Liver (tissue), 9 donors: ENCODE data around the gene CCNL1. TPM values are rescaled to one million over a fixed set of nuclear protein-coding genes. Genes with fewer than 3 reads are reported as not detected.

Source experiments
- DNase-seq: peaks from one replicate; pipeline ENCODE4 v3.0.0-alpha.2; 2017; ENCODE audit warnings: low spot score
- H3K27ac ChIP-seq, 2 donors: one replicate each; pipeline ENCODE4 v1.7.0; 2013; ENCODE audit warnings: inconsistent platforms in 2 of 2, low read length in 2 of 2, control low read depth in 1 of 2, low read depth in 1 of 2, mild to moderate bottlenecking in 1 of 2
- H3K27me3 ChIP-seq, 4 donors: one replicate each; pipeline versions ENCODE4 v1.6.1 to v1.7.0; 2013; ENCODE audit warnings: low read length in 3 of 4, inconsistent platforms in 1 of 4, mild to moderate bottlenecking in 1 of 4, moderate library complexity in 1 of 4; ENCODE audit not compliant: control insufficient read depth in 4 of 4, insufficient read depth in 4 of 4
- H3K36me3 ChIP-seq, 4 donors: one replicate each; pipeline versions ENCODE4 v1.6.1 to v1.7.0; 2013; ENCODE audit warnings: low read length in 3 of 4, mild to moderate bottlenecking in 3 of 4, low read depth in 1 of 4, moderate library complexity in 1 of 4; ENCODE audit not compliant: control insufficient read depth in 4 of 4, insufficient read depth in 3 of 4
- H3K4me1 ChIP-seq, 4 donors: one replicate each; pipeline versions ENCODE4 v1.6.1 to v1.7.0; 2013; ENCODE audit warnings: low read length in 3 of 4, mild to moderate bottlenecking in 3 of 4, moderate library complexity in 1 of 4; ENCODE audit not compliant: control insufficient read depth in 4 of 4, insufficient read depth in 4 of 4
- H3K4me3 ChIP-seq, 3 donors: one replicate each; pipeline versions ENCODE4 v1.6.1 to v1.7.0; 2013; ENCODE audit warnings: low read length in 3 of 3, control low read depth in 1 of 3, low read depth in 1 of 3, mild to moderate bottlenecking in 1 of 3
- H3K9ac ChIP-seq, 2 donors: one replicate each; pipeline ENCODE4 v1.7.0; 2013; ENCODE audit warnings: low read length in 2 of 2, mild to moderate bottlenecking in 2 of 2, moderate library complexity in 2 of 2, control low read depth in 1 of 2, low read depth in 1 of 2
- H3K9me3 ChIP-seq, 4 donors: one replicate each; pipeline versions ENCODE4 v1.6.1 to v1.7.0; 2013; ENCODE audit warnings: low read length in 3 of 4; ENCODE audit not compliant: control insufficient read depth in 4 of 4
- CTCF ChIP-seq: fragments of 150-350 bp; IDR thresholded peaks from 2 replicates; pipeline ENCODE4 v1.5.1; 2017; ENCODE audit warnings: improper control_type of control experiment, low read depth, low read length; ENCODE audit not compliant: missing input control
- EGR1 ChIP-seq, 2 donors: IDR thresholded peaks; 2 replicates each; pipeline ENCODE4 v1.6.1; 2016 to 2018; ENCODE audit warnings: antibody characterized with exemption in 2 of 2, low read depth in 2 of 2
- FOXA1 ChIP-seq: IDR thresholded peaks from 2 replicates; pipeline ENCODE4 v1.6.1; 2016; ENCODE audit warnings: antibody characterized with exemption
- FOXA2 ChIP-seq: IDR thresholded peaks from 2 replicates; pipeline ENCODE4 v1.6.1; 2016; ENCODE audit warnings: antibody characterized with exemption
- GABPA ChIP-seq, 2 donors: IDR thresholded peaks in 1 of 2; conservative IDR thresholded peaks in 1 of 2; 2 replicates each; pipeline ENCODE4 v1.6.1; 2016; ENCODE audit warnings: antibody characterized with exemption in 2 of 2, mild to moderate bottlenecking in 1 of 2, moderate library complexity in 1 of 2
- HNF4A ChIP-seq, 2 donors: conservative IDR thresholded peaks; 2 replicates each; pipeline ENCODE4 v1.6.1; 2016; ENCODE audit warnings: antibody characterized with exemption in 2 of 2, mild to moderate bottlenecking in 2 of 2
- HNF4G ChIP-seq: IDR thresholded peaks from 2 replicates; pipeline ENCODE4 v1.6.1; 2016; ENCODE audit warnings: antibody characterized with exemption
- JUND ChIP-seq, 2 donors: IDR thresholded peaks; 2 replicates each; pipeline ENCODE4 v1.6.1; 2016; ENCODE audit warnings: antibody characterized with exemption in 2 of 2
- MAX ChIP-seq: IDR thresholded peaks from 2 replicates; pipeline ENCODE4 v1.6.1; 2016; ENCODE audit warnings: antibody characterized with exemption
- NR2F2 ChIP-seq: IDR thresholded peaks from 2 replicates; pipeline ENCODE4 v1.6.1; 2016; ENCODE audit warnings: antibody characterized with exemption
- RAD21 ChIP-seq, 2 donors: IDR thresholded peaks; 2 replicates each; pipeline ENCODE4 v1.6.1; 2016; ENCODE audit warnings: antibody characterized with exemption in 2 of 2, mild to moderate bottlenecking in 2 of 2
- REST ChIP-seq: IDR thresholded peaks from 2 replicates; pipeline ENCODE4 v1.6.1; 2016; ENCODE audit warnings: antibody characterized with exemption, mild to moderate bottlenecking
- RXRA ChIP-seq, 2 donors: IDR thresholded peaks; 2 replicates each; pipeline ENCODE4 v1.6.1; 2017 to 2018; ENCODE audit warnings: antibody characterized with exemption in 2 of 2, mild to moderate bottlenecking in 1 of 2
- SP1 ChIP-seq: IDR thresholded peaks from 2 replicates; pipeline ENCODE4 v1.6.1; 2018; ENCODE audit warnings: antibody characterized with exemption, mild to moderate bottlenecking
- TAF1 ChIP-seq: conservative IDR thresholded peaks from 2 replicates; pipeline ENCODE4 v1.6.1; 2016; ENCODE audit warnings: antibody characterized with exemption, mild to moderate bottlenecking
- YY1 ChIP-seq: IDR thresholded peaks from 2 replicates; pipeline ENCODE4 v1.6.1; 2016; ENCODE audit warnings: antibody characterized with exemption, mild to moderate bottlenecking
- ZBTB33 ChIP-seq: IDR thresholded peaks from 2 replicates; pipeline ENCODE4 v1.6.1; 2016; ENCODE audit warnings: antibody characterized with exemption
- WGBS: extraction: QIAGEN DNeasy Blood & Tissue Kit; methylation state at CpG from one replicate; pipeline ENCODE4 v1.1.7; 2013; 5-methylcytosine and 5-hydroxymethylcytosine counted together
- polyA plus RNA-seq, 2 donors: library from polyadenylated mRNA; stranded (reverse) in 1 of 2; unstranded in 1 of 2; fragments of 200-250 nt in 1 of 2; fragments of >200 nt in 1 of 2; fragmentation: Nextera tagmentation in 1 of 2; extraction: Ambion mirVana in 1 of 2; gene quantifications; one replicate each; pipeline versions ENCODE4 v1.2.1 to v1.2.3, GENCODE V29; 2013 to 2015
- total RNA-seq, 2 donors: library from RNA; depleted of rRNA; stranded (reverse); fragments of >200 nt; gene quantifications; one replicate each; pipeline ENCODE4 v1.2.3, GENCODE V29; 2014
- TF ChIP-seq, protein P1 (sequence below): IDR thresholded peaks from 2 replicates; pipeline ENCODE4 v1.6.1; 2016; ENCODE audit warnings: antibody characterized with exemption
- donor health status: healthy.
- donor health status: healthy.
- donor health status: healthy.
- donor health status: healthy.
- donor health status: healthy.

The CCNL1 gene
- total and polyA plus RNA-seq, 4 donors, result 22.7 to 163 (median 95.0) TPM

- H3K4me1 ChIP-seq, result peaks cover 0 to 9% (median 0%) of the 10 kb centered on the region in 4 donors
- WGBS, result 78% methylated on average over 7 of the region's 7 CpGs
- H3K27me3 ChIP-seq, result no peaks in the 10 kb centered on the region
- DNase-seq, result no peak
- no peak overlapping the region for H3K27ac ChIP-seq
- no peaks in the 10 kb centered on the region for H3K36me3 ChIP-seq
- H3K9ac ChIP-seq, result no peak overlapping the region
- H3K9me3 ChIP-seq, result no peaks in the 10 kb centered on the region
- no peak overlapping the region for H3K4me3 ChIP-seq
- TF ChIP-seq JUND (IDR thresholded peaks at IDR 0.05) (no peak), GABPA (IDR thresholded peaks at IDR 0.05 in 1 of 2, conservative IDR thresholded peaks at IDR 0.05 in 1 of 2) (no peak), EGR1 (IDR thresholded peaks at IDR 0.05; ENCODE audit: low read depth in 2 of 2) (no peak), FOXA2 (no peak), FOXA1 (no peak), NR2F2 (no peak), ZBTB33 (no peak), SP1 (no peak), YY1 (no peak), RAD21 (IDR thresholded peaks at IDR 0.05) (no peak), HNF4G (no peak), MAX (no peak), REST (no peak), CTCF (no peak), HNF4A (conservative IDR thresholded peaks at IDR 0.05) (no peak), RXRA (IDR thresholded peaks at IDR 0.05) (no peak), TAF1 (no peak)
- TF ChIP-seq, protein P1, sequence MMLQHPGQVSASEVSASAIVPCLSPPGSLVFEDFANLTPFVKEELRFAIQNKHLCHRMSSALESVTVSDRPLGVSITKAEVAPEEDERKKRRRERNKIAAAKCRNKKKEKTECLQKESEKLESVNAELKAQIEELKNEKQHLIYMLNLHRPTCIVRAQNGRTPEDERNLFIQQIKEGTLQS, result no peak
Observed at GRCh38 chr3:157104928-157105652, 54.9 kb downstream of the CCNL1 start.
